Memory B cell (primary cell): ENCODE results near the gene SMU1.
"Not testable (repeated sequence)": the region's sequence is repeated elsewhere in the genome, so short reads cannot be mapped to it uniquely, and the experiment has no call there.

Source experiments
- ATAC-seq: fragments of 150-1000 bp; cut with Tn5 transposase; 2 replicates; pipeline ENCODE4 v1.10.0; 2021; ENCODE audit warnings: low read depth, mild to moderate bottlenecking, moderate library complexity
- DNase-seq, 2 donors: peaks; one replicate each; pipeline ENCODE4 v3.0.0; 2022; ENCODE audit warnings: low spot score in 2 of 2
- H3K27ac Mint-ChIP-seq: one replicate; pipeline ENCODE4 v1.8.0; 2022; ENCODE audit warnings: mild to moderate bottlenecking, moderate library complexity, mixed read lengths
- H3K27me3 Mint-ChIP-seq: one replicate; pipeline ENCODE4 v1.8.0; 2022; ENCODE audit warnings: mixed read lengths
- H3K36me3 Mint-ChIP-seq: one replicate; pipeline ENCODE4 v1.8.0; 2022; ENCODE audit warnings: mild to moderate bottlenecking, mixed read lengths
- H3K4me1 Mint-ChIP-seq: one replicate; pipeline ENCODE4 v1.8.0; 2022; ENCODE audit warnings: mixed read lengths
- H3K4me3 Mint-ChIP-seq: one replicate; pipeline ENCODE4 v1.8.0; 2022; ENCODE audit warnings: mild to moderate bottlenecking, moderate library complexity, mixed read lengths
- H3K9me3 Mint-ChIP-seq: one replicate; pipeline ENCODE4 v1.8.0; 2022; ENCODE audit warnings: mixed read lengths

The SMU1 gene

DNA sequence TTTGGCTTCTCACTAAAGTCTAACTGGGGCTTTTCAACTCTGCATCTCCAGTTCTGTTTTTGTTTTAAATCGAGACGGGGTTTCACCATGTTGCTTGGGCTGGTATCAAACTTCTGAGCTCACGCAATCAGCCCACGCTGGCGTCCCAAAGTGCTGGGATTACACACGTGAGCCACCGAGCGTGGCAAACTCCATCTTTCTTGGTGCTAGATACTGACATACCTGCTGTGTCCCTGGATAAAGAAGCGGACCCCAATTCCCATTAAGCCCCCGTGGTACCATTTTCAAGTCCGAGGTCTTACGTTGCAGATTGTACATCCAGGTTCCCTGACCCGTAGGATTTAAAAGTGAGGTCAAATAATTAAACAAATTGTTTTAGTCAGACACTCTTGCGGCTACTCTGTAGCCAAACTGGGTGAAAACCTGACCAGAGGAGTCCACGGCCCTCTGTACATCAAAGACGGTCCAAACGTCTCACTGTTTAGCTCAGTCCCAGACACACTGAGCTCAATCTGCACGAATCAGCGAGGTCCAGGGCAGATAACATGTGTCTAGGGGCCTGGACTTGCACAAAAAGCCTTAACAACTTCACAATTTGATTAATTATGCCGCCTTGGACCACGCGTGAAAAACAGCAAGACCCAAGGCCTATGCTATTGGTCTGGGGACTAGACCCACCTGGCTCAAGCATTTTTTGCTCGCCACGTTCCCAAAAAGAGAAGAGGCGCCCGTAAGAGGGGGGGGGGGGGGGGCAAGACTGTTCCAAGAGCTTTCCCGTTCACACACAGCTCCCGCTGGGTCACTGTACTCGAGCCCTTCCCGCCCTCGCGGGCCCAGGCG lies 52.1 kb downstream of the SMU1 start:
- Mint-ChIP-seq H3K27ac (peak overlapping the region; percentile 97), H3K36me3 (peaks cover 10% of the 10 kb centered on the region), H3K4me3 (peak overlapping the region; percentile 95), H3K9me3 (no peaks in the 10 kb centered on the region), H3K4me1 (peaks cover 33% of the 10 kb centered on the region), H3K27me3 (no peaks in the 10 kb centered on the region)
- ATAC-seq = no peak
- DNase-seq = no peak

DNA sequence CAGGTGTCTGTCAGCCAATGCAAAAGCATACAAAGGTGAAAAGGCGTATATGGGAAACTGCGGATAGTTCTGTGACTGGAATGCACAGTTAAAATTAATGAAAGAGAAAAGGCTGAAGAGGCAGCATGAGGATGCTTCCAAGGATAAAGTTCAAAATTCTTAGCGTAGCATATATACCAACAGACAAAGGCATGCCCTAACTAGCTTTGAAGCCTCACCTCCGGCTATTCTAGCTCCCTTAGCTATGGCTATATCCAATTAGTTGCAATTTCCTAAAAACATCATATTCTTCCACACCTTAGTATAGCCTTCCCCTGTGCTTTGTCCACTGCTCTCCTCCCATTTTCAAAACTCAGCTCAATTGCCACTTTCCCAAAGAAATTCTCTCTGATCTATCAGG lies 52.8 kb downstream of the SMU1 start:
- no peak for ATAC-seq
- Mint-ChIP-seq H3K9me3 (no peaks in the 10 kb centered on the region), H3K36me3 (peaks cover 10% of the 10 kb centered on the region), H3K27me3 (no peaks in the 10 kb centered on the region), H3K4me1 (peaks cover 31% of the 10 kb centered on the region), H3K4me3 (peak overlapping the region; percentile 95), H3K27ac (peak overlapping the region; percentile 97)
- DNase-seq = no peak

DNA sequence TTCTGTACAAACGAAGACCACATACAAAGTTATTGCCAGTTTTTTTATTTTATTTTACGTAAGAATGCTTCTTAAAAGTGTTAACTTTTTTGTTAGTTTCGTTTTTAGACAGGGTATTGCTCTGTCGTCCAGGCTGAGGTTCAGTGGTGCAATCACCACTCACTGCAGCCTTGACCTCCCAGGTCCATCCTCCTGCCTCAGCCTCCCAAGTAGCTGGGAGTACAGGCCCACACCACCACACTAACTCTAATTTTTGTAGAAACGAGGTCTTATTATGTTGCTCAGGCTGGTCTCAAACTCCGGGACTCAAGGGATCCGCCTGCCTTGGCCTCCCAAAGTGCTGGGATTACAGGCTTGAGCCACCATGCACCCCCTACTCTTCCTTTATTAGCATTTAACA lies 53.7 kb downstream of the SMU1 start:
- DNase-seq (no peak), ATAC-seq (no peak)
- peak overlapping the region; percentile 25 for H3K4me3 Mint-ChIP-seq
- H3K27me3 Mint-ChIP-seq = no peaks in the 10 kb centered on the region
- H3K9me3 Mint-ChIP-seq = no peaks in the 10 kb centered on the region
- peaks cover 26% of the 10 kb centered on the region for H3K4me1 Mint-ChIP-seq
- peak overlapping the region; percentile 77 for H3K27ac Mint-ChIP-seq
- peaks cover 8% of the 10 kb centered on the region for H3K36me3 Mint-ChIP-seq

DNA sequence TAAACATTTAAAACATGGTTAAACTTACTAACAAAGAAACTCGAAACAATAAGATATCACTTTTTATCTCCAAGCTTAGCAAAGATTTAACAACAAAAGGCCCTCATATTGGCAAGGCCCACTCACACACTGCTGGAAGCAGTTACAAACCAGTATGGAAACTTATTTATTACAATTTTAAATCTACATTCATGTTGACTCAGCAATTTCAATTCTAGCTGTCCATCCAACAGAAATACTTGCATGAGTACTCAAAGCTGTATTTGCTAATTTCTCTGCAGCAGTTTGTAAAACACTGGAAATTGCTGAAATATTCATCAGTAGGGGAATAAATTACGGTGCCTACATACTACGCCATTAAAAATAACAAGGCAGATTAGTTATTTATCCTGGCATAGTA lies 54.2 kb downstream of the SMU1 start:
- H3K9me3 Mint-ChIP-seq = no peaks in the 10 kb centered on the region

DNA sequence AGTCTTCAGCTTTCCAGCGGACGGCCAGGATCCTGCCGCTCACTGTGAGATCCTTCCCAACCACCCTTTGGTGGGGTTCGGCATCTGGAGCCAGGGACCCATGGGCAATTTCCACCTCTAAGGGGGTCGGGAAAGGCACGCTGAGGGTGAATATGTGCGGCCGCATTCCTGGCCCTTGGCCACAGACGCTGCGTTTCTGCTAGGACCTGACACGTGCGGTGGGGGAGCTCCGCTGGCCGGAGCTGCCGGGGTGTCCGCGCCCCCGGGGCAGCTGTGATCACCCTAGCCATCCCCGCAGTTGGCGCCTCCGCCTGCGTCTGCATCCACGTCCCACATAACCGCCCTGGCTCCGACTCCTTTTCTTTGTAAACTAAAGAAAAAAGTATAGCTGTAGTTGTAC lies 56.7 kb downstream of the SMU1 start:
- no peak overlapping the region for H3K4me3 Mint-ChIP-seq

More for the DNA sequence above, 54.2 kb downstream of the SMU1 start:
- DNase-seq (no peak), ATAC-seq (no peak)
- peaks cover 26% of the 10 kb centered on the region for H3K4me1 Mint-ChIP-seq
- H3K27me3 Mint-ChIP-seq = no peaks in the 10 kb centered on the region
- no peak overlapping the region for H3K4me3 Mint-ChIP-seq
- peaks cover 8% of the 10 kb centered on the region for H3K36me3 Mint-ChIP-seq
- H3K27ac Mint-ChIP-seq = peak overlapping the region; percentile 77

DNA sequence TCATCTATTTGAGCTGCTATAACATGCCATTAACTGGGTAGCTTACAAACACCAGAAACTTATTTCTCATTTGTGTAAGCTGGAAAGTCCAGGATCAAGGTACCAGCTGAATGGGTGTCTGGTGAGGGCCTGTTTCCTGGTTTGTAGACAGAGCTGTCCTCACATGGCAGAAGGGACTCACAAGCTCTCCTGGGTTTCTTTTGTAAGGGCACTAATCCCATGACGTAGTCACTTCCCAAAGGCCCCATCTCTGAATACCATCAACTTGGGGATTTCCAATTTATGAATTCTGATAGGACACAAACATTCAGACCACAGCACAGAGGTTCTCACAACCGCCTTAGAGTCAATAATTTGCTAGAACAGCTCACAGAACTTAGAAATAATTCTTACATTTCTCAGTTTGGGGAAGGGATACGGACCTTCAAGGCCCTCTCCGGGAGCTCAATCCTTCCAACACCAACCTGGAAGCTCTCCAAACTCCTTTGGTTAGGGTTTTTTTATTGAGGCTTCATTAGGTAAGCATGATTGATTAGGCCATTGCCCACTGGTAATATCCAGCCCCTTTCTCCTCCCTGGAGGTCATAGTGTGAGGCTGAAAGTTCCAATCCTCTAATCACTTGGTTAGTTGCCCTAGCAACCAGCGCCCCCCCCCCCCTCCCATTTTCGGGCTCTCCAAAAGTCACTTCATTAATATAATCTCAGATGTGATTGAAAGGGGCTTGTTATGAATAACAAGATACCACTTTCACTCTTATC lies 59.0 kb downstream of the SMU1 start:
- Mint-ChIP-seq H3K27me3 (no peaks in the 10 kb centered on the region), H3K4me3 (no peak overlapping the region), H3K36me3 (peaks cover 4% of the 10 kb centered on the region), H3K27ac (no peak overlapping the region), H3K9me3 (no peaks in the 10 kb centered on the region), H3K4me1 (no peaks in the 10 kb centered on the region)
- no peak for ATAC-seq
- DNase-seq = no peak

More for the DNA sequence above, 56.7 kb downstream of the SMU1 start:
- DNase-seq (no peak), ATAC-seq (no peak)
- H3K27me3 Mint-ChIP-seq = no peaks in the 10 kb centered on the region
- no peaks in the 10 kb centered on the region for H3K9me3 Mint-ChIP-seq
- no peak overlapping the region for H3K27ac Mint-ChIP-seq
- peaks cover 16% of the 10 kb centered on the region for H3K4me1 Mint-ChIP-seq
- H3K36me3 Mint-ChIP-seq = peaks cover 4% of the 10 kb centered on the region

DNA sequence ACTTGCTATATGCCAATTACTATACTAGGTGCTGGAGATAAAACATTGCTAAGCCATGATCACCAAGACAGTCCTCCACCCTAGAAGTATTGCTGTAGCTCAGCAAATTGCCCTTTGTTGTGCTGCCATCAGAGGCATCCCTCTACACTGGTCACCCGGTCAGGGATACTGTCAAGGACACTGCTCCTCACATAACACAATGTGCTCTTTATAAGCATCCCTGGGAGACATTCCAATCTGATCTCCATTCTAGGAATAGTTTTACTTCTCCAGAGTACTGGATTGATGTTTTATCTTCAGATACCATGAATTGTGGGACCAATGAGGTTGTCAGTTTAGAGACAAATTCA lies 61.8 kb downstream of the SMU1 start:
- H3K36me3 Mint-ChIP-seq = peaks cover 2% of the 10 kb centered on the region
- no peak for DNase-seq
- H3K27me3 Mint-ChIP-seq = no peaks in the 10 kb centered on the region
- H3K27ac Mint-ChIP-seq = no peak overlapping the region
- no peak overlapping the region for H3K4me3 Mint-ChIP-seq
- ATAC-seq = no peak
- H3K9me3 Mint-ChIP-seq = no peaks in the 10 kb centered on the region
- H3K4me1 Mint-ChIP-seq = no peaks in the 10 kb centered on the region

DNA sequence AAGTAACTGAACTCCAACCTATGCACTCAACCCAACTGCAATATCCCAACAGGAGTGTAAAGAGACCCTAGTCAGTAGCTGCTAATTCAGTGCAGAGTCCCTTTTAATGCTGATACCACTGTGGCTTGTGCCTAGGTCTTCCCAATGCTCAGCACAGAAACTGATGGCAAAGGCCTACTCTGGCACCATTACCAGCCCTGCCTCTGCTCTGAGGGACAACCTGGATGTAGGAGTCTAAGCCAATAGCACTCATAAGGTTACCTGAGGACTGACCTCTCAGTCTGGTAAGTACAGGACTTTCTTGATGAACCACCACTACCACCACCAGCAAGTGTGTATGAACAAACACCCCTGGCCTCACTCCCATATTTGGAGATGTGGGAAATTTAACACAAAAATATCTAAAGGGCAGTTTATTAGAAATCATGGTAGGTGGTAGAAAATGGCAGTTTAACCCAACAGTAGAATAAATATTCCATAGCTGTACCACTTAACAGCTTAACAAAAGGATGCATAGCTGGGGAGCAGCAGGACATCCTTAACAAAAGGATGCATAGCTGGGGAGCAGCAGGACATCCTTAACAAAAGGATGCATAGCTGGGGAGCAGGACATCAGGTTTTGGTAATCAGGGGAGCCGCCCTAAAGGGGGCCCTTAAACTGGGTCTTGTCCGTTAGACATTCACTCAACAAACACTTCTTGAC lies 62.4 kb downstream of the SMU1 start:
- H3K4me3 Mint-ChIP-seq = no peak overlapping the region
- no peaks in the 10 kb centered on the region for H3K27me3 Mint-ChIP-seq
- no peaks in the 10 kb centered on the region for H3K4me1 Mint-ChIP-seq
- H3K9me3 Mint-ChIP-seq = no peaks in the 10 kb centered on the region
- peaks cover 2% of the 10 kb centered on the region for H3K36me3 Mint-ChIP-seq
- H3K27ac Mint-ChIP-seq = no peak overlapping the region
- DNase-seq = no peak
- ATAC-seq = no peak

DNA sequence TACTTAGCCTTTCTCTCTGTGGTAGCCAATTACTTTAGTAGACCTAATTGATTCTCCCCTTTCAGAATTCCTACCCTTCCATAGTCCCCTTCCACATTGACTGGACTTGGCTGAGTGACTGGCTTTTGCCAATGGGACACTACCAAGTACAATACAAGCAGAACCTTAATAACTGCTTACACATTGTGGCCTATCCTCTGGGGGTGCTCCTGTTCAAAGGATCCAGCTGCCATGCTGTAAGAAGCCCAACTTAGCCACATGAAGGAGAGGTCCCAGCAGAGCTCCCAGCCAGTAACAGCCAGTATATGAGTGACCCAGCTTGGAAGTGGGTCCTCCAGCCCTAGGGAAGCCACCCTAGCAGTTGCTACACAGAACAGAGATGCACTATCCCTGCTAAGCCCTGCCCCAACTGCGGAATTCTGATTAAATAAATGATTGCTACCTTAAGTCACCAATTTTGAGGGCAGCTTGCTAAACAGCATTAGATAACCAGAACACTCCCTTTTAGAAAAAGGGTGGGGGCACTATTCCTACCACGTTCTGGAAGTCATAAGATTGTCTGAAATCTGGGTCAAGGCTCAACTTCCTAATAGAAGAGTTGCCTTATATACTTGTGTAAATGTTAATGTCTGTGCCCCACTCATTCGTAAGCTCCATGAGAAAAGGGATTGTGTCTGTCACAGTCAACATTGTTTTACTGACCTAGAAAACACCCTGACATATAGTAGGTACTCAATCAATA lies 64.0 kb downstream of the SMU1 start:
- Mint-ChIP-seq H3K27ac (no peak overlapping the region), H3K36me3 (peaks cover 2% of the 10 kb centered on the region), H3K4me1 (no peaks in the 10 kb centered on the region), H3K4me3 (no peak overlapping the region), H3K27me3 (no peaks in the 10 kb centered on the region), H3K9me3 (no peaks in the 10 kb centered on the region)
- ATAC-seq (no peak), DNase-seq (no peak)

DNA sequence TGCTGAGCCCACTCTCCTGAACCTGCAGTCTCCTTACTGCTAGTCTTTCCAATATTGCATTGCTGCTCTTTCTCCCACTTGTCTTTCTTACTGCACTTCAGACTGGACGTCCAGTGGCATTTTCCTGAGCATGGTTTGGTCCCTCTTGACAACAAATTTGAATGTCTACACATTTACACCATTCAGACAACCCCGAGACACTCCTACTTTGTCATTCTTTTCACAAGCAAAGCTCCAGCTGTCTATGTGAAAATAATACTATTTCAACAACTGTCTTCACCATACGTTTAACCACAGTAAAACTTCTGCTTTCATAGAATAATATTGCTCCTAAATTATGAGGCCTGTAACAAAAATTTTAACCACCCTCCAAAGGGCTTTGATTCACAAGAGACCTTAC lies 64.6 kb downstream of the SMU1 start:
- Mint-ChIP-seq H3K4me3 (no peak overlapping the region), H3K36me3 (peaks cover 2% of the 10 kb centered on the region), H3K9me3 (no peaks in the 10 kb centered on the region), H3K27me3 (no peaks in the 10 kb centered on the region), H3K27ac (no peak overlapping the region), H3K4me1 (no peaks in the 10 kb centered on the region)
- DNase-seq (no peak), ATAC-seq (no peak)

DNA sequence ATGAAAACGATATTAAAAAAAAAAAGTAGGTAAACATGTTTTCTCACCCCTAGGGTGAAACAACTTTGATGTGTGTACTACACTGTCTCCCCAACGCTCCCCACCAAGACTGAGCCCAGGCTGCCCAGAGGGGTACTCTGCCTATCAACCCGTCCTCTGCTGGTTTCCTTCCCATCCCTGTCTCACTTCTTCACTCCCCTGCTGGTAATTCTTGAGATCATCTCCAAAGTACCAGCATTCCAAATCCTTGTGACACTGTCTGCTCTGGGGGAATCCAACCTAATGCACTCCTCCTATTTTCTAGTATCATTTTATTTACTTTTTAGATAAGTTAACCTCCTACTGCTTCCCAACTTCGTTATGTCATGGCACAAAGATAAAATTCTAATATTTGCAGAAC lies 68.7 kb downstream of the SMU1 start:
- Mint-ChIP-seq H3K27ac (no peak overlapping the region), H3K4me1 (peaks cover under 1% of the 10 kb centered on the region), H3K36me3 (peaks cover 2% of the 10 kb centered on the region), H3K9me3 (no peaks in the 10 kb centered on the region), H3K4me3 (no peak overlapping the region), H3K27me3 (no peaks in the 10 kb centered on the region)
- no peak for ATAC-seq
- DNase-seq = no peak

DNA sequence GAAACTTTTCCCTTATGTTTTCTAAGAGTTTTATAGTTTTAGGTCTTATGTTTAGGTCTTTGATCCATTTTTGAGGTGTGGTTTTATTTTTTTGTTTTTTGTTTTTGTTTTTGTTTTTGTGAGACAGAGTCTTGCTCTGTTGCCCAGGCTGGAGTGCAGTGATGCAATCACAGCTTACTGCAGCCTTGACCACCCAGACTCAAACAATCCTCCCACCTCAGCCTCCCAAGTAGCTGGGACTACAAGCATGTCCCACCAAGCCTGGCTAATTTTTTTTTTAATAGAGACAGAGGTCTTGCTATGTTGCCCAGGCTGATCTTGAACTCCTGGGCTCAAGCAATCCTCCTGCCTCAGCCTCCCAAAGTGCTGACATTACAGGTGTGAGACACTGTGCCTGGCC lies 71.1 kb downstream of the SMU1 start:
- DNase-seq, H3K36me3 Mint-ChIP-seq, H3K4me3 Mint-ChIP-seq, ATAC-seq, H3K27ac Mint-ChIP-seq, H3K4me1 Mint-ChIP-seq, H3K9me3 Mint-ChIP-seq, H3K27me3 Mint-ChIP-seq: not testable (repeated sequence)

DNA sequence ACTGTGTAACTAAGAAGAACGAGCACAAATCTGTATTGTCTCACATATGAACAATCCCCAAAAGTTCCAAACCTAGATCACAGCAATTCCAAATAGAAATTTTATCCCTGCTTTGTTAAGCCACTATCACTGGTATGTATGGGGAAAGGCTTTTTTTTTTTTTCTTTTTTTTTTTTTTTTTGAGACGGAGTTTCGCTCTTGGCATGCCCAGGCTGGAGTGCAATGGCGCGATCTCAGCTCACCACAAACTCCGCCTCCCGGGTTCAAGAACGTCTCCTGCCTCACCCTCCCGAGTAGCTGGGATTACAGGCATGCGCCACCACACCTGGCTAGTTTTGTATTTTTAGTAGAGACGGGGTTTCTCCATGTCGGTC lies 75.8 kb downstream of the SMU1 start:
- peak overlapping the region; percentile 97 for H3K27ac Mint-ChIP-seq
- H3K9me3 Mint-ChIP-seq, DNase-seq, H3K27me3 Mint-ChIP-seq, ATAC-seq: not testable (repeated sequence)
- peaks cover 22% of the 10 kb centered on the region for H3K4me1 Mint-ChIP-seq
- H3K4me3 Mint-ChIP-seq = peak overlapping the region; percentile 97
- peaks cover 15% of the 10 kb centered on the region for H3K36me3 Mint-ChIP-seq
